ENCODE results near the gene CCRL2.

Gene CCRL2

GRCh38 chr3:46406788-46407611 lies at the start of gene CCRL2, which contains the start of gene CCR5AS:
Gene CCRL2, plus strand, starts transcription at chr3:46407259. Its CDS starts 821 bp downstream, at chr3:46408080.
Gene CCR5AS, minus strand, starts transcription at chr3:46407066.
- peak; percentile 43 for DNase-seq

- DNase-seq = no peak
These were observed 48.6 kb upstream of the CCRL2 start for GRCh38 chr3:46358466-46358865.

GRCh38 chr3:46359733-46360493 lies 47.1 kb upstream of the CCRL2 start:
- DNase-seq = no peak

- DNase-seq = no peak
These were observed 46.2 kb upstream of the CCRL2 start for GRCh38 chr3:46360907-46361306.

GRCh38 chr3:46361408-46362283 lies 45.4 kb upstream of the CCRL2 start:
- no peak for DNase-seq

- DNase-seq = no peak
These were observed 42.0 kb upstream of the CCRL2 start for GRCh38 chr3:46365041-46365440.

GRCh38 chr3:46365737-46366524 lies 41.1 kb upstream of the CCRL2 start:
- no peak for DNase-seq

GRCh38 chr3:46367811-46368210 lies 39.2 kb upstream of the CCRL2 start:
- DNase-seq = no peak

GRCh38 chr3:46368569-46368968 lies 38.5 kb upstream of the CCRL2 start:
- DNase-seq = no peak

GRCh38 chr3:46369151-46369550 lies 37.9 kb upstream of the CCRL2 start:
- DNase-seq = no peak

GRCh38 chr3:46369675-46370132 lies 37.4 kb upstream of the CCRL2 start:
- no peak for DNase-seq

- DNase-seq = no peak
These were observed 36.1 kb upstream of the CCRL2 start, which contains the start of gene CCR5 for GRCh38 chr3:46370839-46371518. Gene CCR5, plus strand, starts transcription at chr3:46370946. Its CDS starts 1,957 bp downstream, at chr3:46372903.

GRCh38 chr3:46371519-46372340 lies 35.3 kb upstream of the CCRL2 start:
- no peak for DNase-seq

- no peak for DNase-seq
These were observed 34.3 kb upstream of the CCRL2 start for GRCh38 chr3:46372492-46373359.

GRCh38 chr3:46374755-46375154 lies 32.3 kb upstream of the CCRL2 start:
- DNase-seq = no peak

- DNase-seq = no peak
These were observed 31.8 kb upstream of the CCRL2 start for GRCh38 chr3:46375218-46375617.

- no peak for DNase-seq
These were observed 31.2 kb upstream of the CCRL2 start for GRCh38 chr3:46375814-46376213.

GRCh38 chr3:46378426-46378942 lies 28.6 kb upstream of the CCRL2 start:
- DNase-seq = peak; percentile 67

All from 8988T (cell line).